ENCODE data around the gene MAST4. TPM values are rescaled to one million over a fixed set of nuclear protein-coding genes. Genes with fewer than 3 reads are reported as not detected.

MAST4 gene
- total RNA-seq, 1 donor: 12.7 TPM

DNA sequence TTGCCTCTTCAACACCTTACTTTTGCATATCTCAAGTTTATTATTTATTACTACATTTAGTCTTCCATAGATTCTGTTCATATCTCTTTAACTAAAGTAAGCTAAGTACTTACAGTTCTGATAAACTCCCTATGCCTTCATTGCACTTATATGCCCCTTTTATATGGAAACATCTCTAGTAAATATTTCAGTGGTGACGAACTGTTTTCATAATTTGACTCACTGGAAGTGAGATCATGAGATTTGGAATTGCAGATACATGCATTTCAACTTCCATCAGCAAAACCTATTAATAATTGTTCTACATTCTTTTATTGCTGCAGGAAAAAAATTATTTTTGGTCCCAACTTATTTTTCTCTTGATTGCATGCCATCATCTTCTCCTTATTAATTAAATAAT lies 336.9 kb downstream of the MAST4 start:
- Histone ChIP-seq H3K36me3 (ENCODE audit: insufficient read depth, low read length) (no peaks in the 10 kb centered on the region), H3K27ac (ENCODE audit: low read depth, low read length) (no peak overlapping the region), H2AFZ (ENCODE audit: low read length) (no peak overlapping the region), H3K9me3 (ENCODE audit: low read depth, low read length) (no peaks in the 10 kb centered on the region), H3K27me3 (ENCODE audit: insufficient read depth, low read length) (no peaks in the 10 kb centered on the region), H3K4me2 (ENCODE audit: insufficient read depth, low read length) (no peak overlapping the region), H4K20me1 (ENCODE audit: insufficient read depth, low read length) (no peaks in the 10 kb centered on the region), H3K4me1 (ENCODE audit: insufficient read depth, low read length) (no peaks in the 10 kb centered on the region), H3K79me2 (ENCODE audit: insufficient read depth, low read length) (no peaks in the 10 kb centered on the region), H3K4me3 (ENCODE audit: insufficient read depth, low read length) (no peak overlapping the region)
- TF ChIP-seq, protein P1, sequence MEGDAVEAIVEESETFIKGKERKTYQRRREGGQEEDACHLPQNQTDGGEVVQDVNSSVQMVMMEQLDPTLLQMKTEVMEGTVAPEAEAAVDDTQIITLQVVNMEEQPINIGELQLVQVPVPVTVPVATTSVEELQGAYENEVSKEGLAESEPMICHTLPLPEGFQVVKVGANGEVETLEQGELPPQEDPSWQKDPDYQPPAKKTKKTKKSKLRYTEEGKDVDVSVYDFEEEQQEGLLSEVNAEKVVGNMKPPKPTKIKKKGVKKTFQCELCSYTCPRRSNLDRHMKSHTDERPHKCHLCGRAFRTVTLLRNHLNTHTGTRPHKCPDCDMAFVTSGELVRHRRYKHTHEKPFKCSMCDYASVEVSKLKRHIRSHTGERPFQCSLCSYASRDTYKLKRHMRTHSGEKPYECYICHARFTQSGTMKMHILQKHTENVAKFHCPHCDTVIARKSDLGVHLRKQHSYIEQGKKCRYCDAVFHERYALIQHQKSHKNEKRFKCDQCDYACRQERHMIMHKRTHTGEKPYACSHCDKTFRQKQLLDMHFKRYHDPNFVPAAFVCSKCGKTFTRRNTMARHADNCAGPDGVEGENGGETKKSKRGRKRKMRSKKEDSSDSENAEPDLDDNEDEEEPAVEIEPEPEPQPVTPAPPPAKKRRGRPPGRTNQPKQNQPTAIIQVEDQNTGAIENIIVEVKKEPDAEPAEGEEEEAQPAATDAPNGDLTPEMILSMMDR (IDR thresholded peaks at IDR 0.05; ENCODE audit: extremely low read depth, low read depth, low read length): no peak
- DNase-seq (ENCODE audit: insufficient read length, low spot score, missing footprints): peak; percentile 67

DNA sequence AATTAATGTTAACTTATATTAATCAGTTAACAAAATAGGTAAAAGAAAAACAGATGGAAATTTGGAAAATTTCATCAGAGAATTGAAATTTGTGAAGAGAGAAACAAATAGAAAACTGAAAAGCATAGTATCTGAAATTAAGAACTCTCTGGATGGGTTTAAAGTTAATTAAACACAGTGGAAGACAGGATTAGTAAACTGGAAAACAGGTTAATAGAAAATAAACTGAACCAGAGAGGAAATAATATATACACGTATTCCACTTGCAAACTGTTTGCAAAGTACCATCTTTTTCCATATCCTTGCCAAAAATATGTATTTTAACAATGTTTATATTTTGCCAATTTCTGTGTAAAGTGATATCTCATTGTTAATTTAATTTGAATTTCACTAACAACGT lies 342.9 kb downstream of the MAST4 start:
- H3K27me3 ChIP-seq (ENCODE audit: insufficient read depth, low read length): no peaks in the 10 kb centered on the region
- no peaks in the 10 kb centered on the region for H4K20me1 ChIP-seq (ENCODE audit: insufficient read depth, low read length)
- no peaks in the 10 kb centered on the region for H3K9me3 ChIP-seq (ENCODE audit: low read depth, low read length)
- H2AFZ ChIP-seq (ENCODE audit: low read length): no peak overlapping the region
- no peak for DNase-seq (ENCODE audit: insufficient read length, low spot score, missing footprints)
- no peak overlapping the region for H3K27ac ChIP-seq (ENCODE audit: low read depth, low read length)
- H3K4me2 ChIP-seq (ENCODE audit: insufficient read depth, low read length): no peak overlapping the region
- TF ChIP-seq, protein P1 (IDR thresholded peaks at IDR 0.05; ENCODE audit: extremely low read depth, low read depth, low read length): no peak
- H3K4me3 ChIP-seq (ENCODE audit: insufficient read depth, low read length): no peak overlapping the region
- no peaks in the 10 kb centered on the region for H3K4me1 ChIP-seq (ENCODE audit: insufficient read depth, low read length)
- no peaks in the 10 kb centered on the region for H3K79me2 ChIP-seq (ENCODE audit: insufficient read depth, low read length)
- H3K36me3 ChIP-seq (ENCODE audit: insufficient read depth, low read length): no peaks in the 10 kb centered on the region

GRCh38 chr5:66945389-66946349 lies 349.5 kb downstream of the MAST4 start:
- Histone ChIP-seq H3K4me3 (ENCODE audit: insufficient read depth, low read length) (no peak overlapping the region), H3K27ac (ENCODE audit: low read depth, low read length) (no peak overlapping the region), H3K4me2 (ENCODE audit: insufficient read depth, low read length) (no peak overlapping the region), H3K27me3 (ENCODE audit: insufficient read depth, low read length) (no peaks in the 10 kb centered on the region), H3K36me3 (ENCODE audit: insufficient read depth, low read length) (no peaks in the 10 kb centered on the region), H3K4me1 (ENCODE audit: insufficient read depth, low read length) (no peaks in the 10 kb centered on the region), H3K79me2 (ENCODE audit: insufficient read depth, low read length) (no peaks in the 10 kb centered on the region), H4K20me1 (ENCODE audit: insufficient read depth, low read length) (no peaks in the 10 kb centered on the region), H3K9me3 (ENCODE audit: low read depth, low read length) (no peaks in the 10 kb centered on the region), H2AFZ (ENCODE audit: low read length) (peak overlapping the region; percentile 34)
- DNase-seq (ENCODE audit: insufficient read length, low spot score, missing footprints): no peak
- TF ChIP-seq, protein P1 (IDR thresholded peaks at IDR 0.05; ENCODE audit: extremely low read depth, low read depth, low read length): no peak

- no peak for DNase-seq (ENCODE audit: insufficient read length, low spot score, missing footprints)
- Histone ChIP-seq H3K4me1 (ENCODE audit: insufficient read depth, low read length) (no peaks in the 10 kb centered on the region), H3K4me3 (ENCODE audit: insufficient read depth, low read length) (no peak overlapping the region), H3K27ac (ENCODE audit: low read depth, low read length) (no peak overlapping the region), H3K9me3 (ENCODE audit: low read depth, low read length) (no peaks in the 10 kb centered on the region), H2AFZ (ENCODE audit: low read length) (no peak overlapping the region), H3K36me3 (ENCODE audit: insufficient read depth, low read length) (no peaks in the 10 kb centered on the region), H3K27me3 (ENCODE audit: insufficient read depth, low read length) (no peaks in the 10 kb centered on the region), H4K20me1 (ENCODE audit: insufficient read depth, low read length) (no peaks in the 10 kb centered on the region), H3K79me2 (ENCODE audit: insufficient read depth, low read length) (no peaks in the 10 kb centered on the region), H3K4me2 (ENCODE audit: insufficient read depth, low read length) (no peak overlapping the region)
- TF ChIP-seq, protein P1 (IDR thresholded peaks at IDR 0.05; ENCODE audit: extremely low read depth, low read depth, low read length): no peak
These were observed 351.3 kb downstream of the MAST4 start for GRCh38 chr5:66947458-66947857.
